Measurements from ENCODE around the gene RFFL. TPM values are rescaled to one million over a fixed set of nuclear protein-coding genes. Genes with fewer than 3 reads are reported as not detected.

RFFL gene
- total and polyA plus RNA-seq, 2 of the 4 experiments (the other 2 are of a cell fraction), result 11.6 to 19.2 TPM

- intact Hi-C loops (cut with micrococcal nuclease), result loop anchor here (5.0 kb wide), 1 partner anchor 44 kb away; no protein-coding TSS in a partner anchor
- Histone ChIP-seq H3K27me3 (ENCODE audit: control insufficient read depth, insufficient read depth, low read length) (no peaks in the 10 kb centered on the region), H2BK5ac (ENCODE audit: low read depth, low read length, poor library complexity, severe bottlenecking) (peak overlapping the region; percentile 79), H3K27ac (ENCODE audit: insufficient read depth, low read length) (no peak overlapping the region), H3K14ac (replicated peaks; ENCODE audit: low read depth, low read length) (peak overlapping the region; percentile 57), H3K9ac (ENCODE audit: low read depth, low read length) (no peak overlapping the region), H3K4me2 (ENCODE audit: low read depth, low read length) (no peak overlapping the region), H4K91ac (ENCODE audit: insufficient read depth, low read depth, low read length) (no peak overlapping the region; the same call in 1 of the 2 replicates), H3K4me1 (ENCODE audit: control insufficient read depth, insufficient read depth, low read length) (0 out of 2 replicates have a peak, but pooled peaks cover 2% of the 10 kb centered on the region), H3K79me1 (ENCODE audit: low read depth in 1 of 2, low read length in 2 of 2) (peaks cover 20 to 49% of the 10 kb centered on the region in 2 experiments), H4K8ac (ENCODE audit: low read depth in 2 of 2, low read length in 2 of 2) (peak overlapping the region in 1 of 2 experiments; percentile 80; a peak in 2 of 4 replicates), H2AFZ (replicated peaks; ENCODE audit: low read length, poor library complexity) (no peak overlapping the region), H2BK20ac (ENCODE audit: low read depth, low read length) (peak overlapping the region; percentile 24; the same call in 1 of the 2 replicates), H4K5ac (ENCODE audit: low read depth, low read length) (peak overlapping the region; percentile 13; the same call in 1 of the 2 replicates), H2AK9ac (replicated peaks; ENCODE audit: low read depth, low read length, poor library complexity) (no peak overlapping the region), H3K23ac (ENCODE audit: low read depth, low read length) (no peak overlapping the region), H3K4me3 (ENCODE audit: insufficient read depth, low read depth, low read length) (no peak overlapping the region), H2BK15ac (ENCODE audit: low read depth, low read length) (0 out of 3 replicates have a peak overlapping the region, but pooled peaks have one; percentile 4), H3K4ac (ENCODE audit: low read depth, low read length) (peak overlapping the region; percentile 33; the same call in 1 of the 2 replicates), H4K20me1 (ENCODE audit: insufficient read depth, low read length) (no peaks in the 10 kb centered on the region; the same call in 1 of the 2 replicates), H3K56ac (ENCODE audit: extremely low read depth, insufficient read depth, low read length) (0 out of 2 replicates have a peak overlapping the region, but pooled peaks have one; percentile 4), H3K9me1 (ENCODE audit: insufficient read depth, low read length) (peaks cover 16% of the 10 kb centered on the region), H3K9me3 (ENCODE audit: control insufficient read depth, insufficient read depth, low read length) (no peaks in the 10 kb centered on the region), H2AK5ac (ENCODE audit: low read depth, low read length) (no peak overlapping the region), H3K36me3 (ENCODE audit: control insufficient read depth, insufficient read depth, low read length) (peaks cover 18% of the 10 kb centered on the region), H2BK120ac (ENCODE audit: low read depth, low read length) (peak overlapping the region; percentile 51; the same call in 1 of the 2 replicates), H3K18ac (ENCODE audit: low read depth, low read length) (no peak overlapping the region)
- POLR2A ChIA-PET (ENCODE audit: unreplicated experiment), result interaction anchor here (0.6 kb wide), 1 partner anchor 17 kb away, joined by 3 read pairs; no protein-coding TSS in a partner anchor
- ATAC-seq (ENCODE audit: low read depth) (no peak), DNase-seq (no peak)
- CTCF ChIA-PET, result no interaction called here
- in situ Hi-C loops (cut with MboI; ENCODE audit: low sequenced_read_pairs), result no loop called here
- no CpG with 5 or more reads among the region's 3 CpGs for WGBS, 2 experiments (ENCODE audit: extremely low coverage in 2 of 2, insufficient read length in 1 of 2)
- TF ChIP-seq RAD21 (IDR thresholded peaks at IDR 0.05; ENCODE audit: low read length) (no peak), CEBPB (IDR thresholded peaks at IDR 0.05; ENCODE audit: low read depth, low read length) (0 out of 2 replicates have a peak, but pooled peaks have one; percentile 1), RCOR1 (IDR thresholded peaks at IDR 0.05; ENCODE audit: insufficient replicate concordance, low read length) (no peak), SMC3 (IDR thresholded peaks at IDR 0.05; ENCODE audit: low read depth, low read length) (no peak), MAFK (IDR thresholded peaks at IDR 0.05; ENCODE audit: low read depth, low read length) (no peak)
- BruUV-seq (replicated peaks), result no TSS peak
- dilution Hi-C loops (cut with HindIII; ENCODE audit: low sequenced_read_pairs, unreplicated experiment), result no loop called here
Measured at GRCh38 chr17:35023538-35023937, 40.0 kb downstream of the RFFL start.
